ENCODE results near the gene ZNF564. TPM values are rescaled to one million over a fixed set of nuclear protein-coding genes. Genes with fewer than 3 reads are reported as not detected.

The ZNF564 gene
- total and polyA plus RNA-seq, 2 of the 8 experiments (the other 6 are each of a cell fraction or from before 2014, with no cell fraction given): 0.89 to 10.4 TPM

- TF ChIP-seq SP4 (IDR thresholded peaks at IDR 0.05; ENCODE audit: low read length) (no peak), JUN (IDR thresholded peaks at IDR 0.05; ENCODE audit: low read depth, low read length) (no peak), SAP30 (IDR thresholded peaks at IDR 0.05; ENCODE audit: insufficient read depth, insufficient replicate concordance, low read length) (no peak), ZNF274 (IDR thresholded peaks at IDR 0.05; ENCODE audit: borderline replicate concordance, extremely low read depth, low read length) (no peak), SRF (IDR thresholded peaks at IDR 0.05; ENCODE audit: low read depth, low read length) (no peak), USF2 (IDR thresholded peaks at IDR 0.05; ENCODE audit: low read length) (no peak), MAFK (IDR thresholded peaks at IDR 0.05; ENCODE audit: low read depth, low read length) (no peak), RFX5 (IDR thresholded peaks at IDR 0.05; ENCODE audit: borderline replicate concordance, low read depth, low read length) (no peak), CREB1 (IDR thresholded peaks at IDR 0.05) (no peak), SIN3A (conservative IDR thresholded peaks at IDR 0.05 in 1 of 2, IDR thresholded peaks at IDR 0.05 in 1 of 2; ENCODE audit: low read depth in 1 of 2, low read length in 2 of 2) (no peak), EGR1 (IDR thresholded peaks at IDR 0.05; ENCODE audit: borderline replicate concordance, low read depth, low read length) (no peak), CHD1 (IDR thresholded peaks at IDR 0.05; ENCODE audit: low read depth, low read length) (no peak), SIRT6 (IDR thresholded peaks at IDR 0.05; ENCODE audit: low read length) (no peak), GABPA (IDR thresholded peaks at IDR 0.05; ENCODE audit: borderline replicate concordance, insufficient read depth, low read length) (no peak), RXRA (IDR thresholded peaks at IDR 0.05; ENCODE audit: insufficient read depth, low read depth, low read length) (no peak), ASH2L (IDR thresholded peaks at IDR 0.05; ENCODE audit: low read length) (no peak), TAF1 (IDR thresholded peaks at IDR 0.05; ENCODE audit: low read depth, low read length) (no peak; the same call in 1 of the 2 replicates), BCL11A (IDR thresholded peaks at IDR 0.05; ENCODE audit: low read depth in 2 of 2, low read length in 2 of 2) (no peak), BRCA1 (IDR thresholded peaks at IDR 0.05; ENCODE audit: low read depth, low read length) (no peak), TBP (IDR thresholded peaks at IDR 0.05; ENCODE audit: low read depth, low read length) (peak; percentile 34; the same call in 1 of the 2 replicates), SUZ12 (IDR thresholded peaks at IDR 0.05; ENCODE audit: low read length) (no peak), HDAC2 (IDR thresholded peaks at IDR 0.05; ENCODE audit: borderline replicate concordance in 1 of 2, low read depth in 2 of 2, low read length in 2 of 2) (no peak)
- TF ChIP-seq, protein P1, sequence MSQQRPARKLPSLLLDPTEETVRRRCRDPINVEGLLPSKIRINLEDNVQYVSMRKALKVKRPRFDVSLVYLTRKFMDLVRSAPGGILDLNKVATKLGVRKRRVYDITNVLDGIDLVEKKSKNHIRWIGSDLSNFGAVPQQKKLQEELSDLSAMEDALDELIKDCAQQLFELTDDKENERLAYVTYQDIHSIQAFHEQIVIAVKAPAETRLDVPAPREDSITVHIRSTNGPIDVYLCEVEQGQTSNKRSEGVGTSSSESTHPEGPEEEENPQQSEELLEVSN (IDR thresholded peaks at IDR 0.05): peak; percentile 92
- TF ChIP-seq, protein P2, sequence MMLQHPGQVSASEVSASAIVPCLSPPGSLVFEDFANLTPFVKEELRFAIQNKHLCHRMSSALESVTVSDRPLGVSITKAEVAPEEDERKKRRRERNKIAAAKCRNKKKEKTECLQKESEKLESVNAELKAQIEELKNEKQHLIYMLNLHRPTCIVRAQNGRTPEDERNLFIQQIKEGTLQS (IDR thresholded peaks at IDR 0.05; ENCODE audit: insufficient read depth, low read depth, low read length): no peak
Observed at GRCh38 chr19:12555456-12555930, 4.2 kb upstream of the ZNF564 start (continued).
